NCI-H2196 treated with DMSO at 0.1 percent for 48 hours (cell line): ENCODE measurements around the gene PRDM16.

Source experiments
- DNase-seq: peaks from one replicate; lab custom pipeline; 2025; ENCODE audit not compliant: unreplicated experiment; lab: John Stamatoyannopoulos, UW

Gene PRDM16

GRCh38 chr1:3454811-3455618 lies 386.0 kb downstream of the PRDM16 start:
- peak; percentile 22 for DNase-seq

GRCh38 chr1:3455670-3456448 lies 386.9 kb downstream of the PRDM16 start:
- no peak for DNase-seq

GRCh38 chr1:3456449-3456963 lies 387.5 kb downstream of the PRDM16 start:
- no peak for DNase-seq

GRCh38 chr1:3456964-3457909 lies 388.2 kb downstream of the PRDM16 start:
- DNase-seq, result no peak

- DNase-seq, result peak; percentile 35
Observed at GRCh38 chr1:3457910-3458883, 389.2 kb downstream of the PRDM16 start.

- no peak for DNase-seq
Observed at GRCh38 chr1:3459051-3459908, 390.3 kb downstream of the PRDM16 start.

- DNase-seq, result no peak
Observed at GRCh38 chr1:3459940-3460671, 391.1 kb downstream of the PRDM16 start.

- DNase-seq, result no peak
Observed at GRCh38 chr1:3460672-3461131, 391.7 kb downstream of the PRDM16 start.

- DNase-seq, result no peak
Observed at GRCh38 chr1:3461238-3461933, 392.4 kb downstream of the PRDM16 start.

GRCh38 chr1:3461934-3462275 lies 392.9 kb downstream of the PRDM16 start:
- DNase-seq, result no peak

GRCh38 chr1:3462356-3463012 lies 393.5 kb downstream of the PRDM16 start:
- DNase-seq, result no peak

- DNase-seq, result no peak
Observed at GRCh38 chr1:3463013-3463385, 394.0 kb downstream of the PRDM16 start.

GRCh38 chr1:3463408-3463863 lies 394.4 kb downstream of the PRDM16 start:
- DNase-seq, result no peak

- no peak for DNase-seq
Observed at GRCh38 chr1:3463891-3464648, 395.1 kb downstream of the PRDM16 start.

- no peak for DNase-seq
Observed at GRCh38 chr1:3464649-3465025, 395.6 kb downstream of the PRDM16 start.
